Transverse colon (tissue), 3 donors: Measurements from ENCODE around the gene CD37.

Experiments
- CTCF ChIP-seq, 5 experiments: fragments of 200-600 bp in 3 of 5; fragments of 450-650 bp in 2 of 5; sonication (generic) in 3 of 5; IDR thresholded peaks; 1 replicate in 2 of 5; 2 replicates in 3 of 5; pipeline ENCODE4 v1.5.1; 2016 to 2017; ENCODE audit warnings: antibody characterized with exemption in 5 of 5, inconsistent platforms in 3 of 5, mild to moderate bottlenecking in 2 of 5, moderate library complexity in 1 of 5
- EP300 ChIP-seq: sonication (generic); formaldehyde crosslinking; IDR thresholded peaks from one replicate; pipeline ENCODE4 v1.6.1; 2017; ENCODE audit warnings: antibody characterized with exemption, low read depth

DNA sequence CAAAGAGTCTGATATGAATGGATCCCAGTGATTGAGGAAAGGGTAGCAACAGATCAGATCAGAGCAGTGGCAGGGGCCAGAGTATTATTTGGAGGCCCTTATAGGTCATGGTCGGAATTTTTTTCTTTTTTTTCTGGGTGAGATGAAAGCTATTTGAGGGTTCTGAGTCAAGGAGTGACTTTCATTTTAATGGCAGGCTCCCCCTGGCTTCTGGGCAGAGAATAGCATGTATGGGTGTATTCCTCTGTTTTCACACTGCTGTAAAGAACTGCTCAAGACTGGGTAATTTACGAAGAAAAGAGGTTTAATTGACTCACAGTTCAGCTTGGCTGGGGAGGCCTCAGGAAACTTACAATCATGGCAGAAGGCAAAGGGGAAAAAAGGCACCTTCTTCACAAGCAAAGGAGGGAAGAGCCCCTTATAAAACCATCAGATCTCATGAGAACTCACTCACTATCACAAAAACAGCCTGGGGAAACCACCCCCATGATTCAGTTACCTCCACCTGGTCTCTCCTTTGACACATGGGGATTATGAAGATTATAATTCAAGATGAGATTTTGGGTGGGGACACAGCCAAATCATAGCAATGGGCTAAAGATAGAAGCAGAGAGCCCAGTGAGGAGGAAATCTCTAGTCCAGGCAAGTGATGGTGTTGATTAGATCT, 7.2 kb upstream of the CD37 start:
- peak; percentile 50 to 75 (median 57) for TF ChIP-seq CTCF (IDR thresholded peaks at IDR 0.05)
- no peak for TF ChIP-seq EP300
